PC-9 (cell line): ENCODE data around the gene RAB15. TPM values are rescaled to one million over a fixed set of nuclear protein-coding genes. Genes with fewer than 3 reads are reported as not detected.

ENCODE experiments used
- BruUV-seq: library from RNA; stranded (reverse); fragments of 400-500 nt; replicated peaks from 2 replicates; lab custom pipeline; 2021; lab: Mats Ljungman, UMichigan
- CTCF ChIA-PET: fragments of 300-600 bp; sonication (Branson Sonifier 250); formaldehyde crosslinking; loops from one replicate; lab custom pipeline; 2022; ENCODE audit warnings: antibody characterized with exemption; lab: Charles Lee
- POLR2A ChIA-PET: fragments of 300-600 bp; sonication (Branson Sonifier 250); formaldehyde crosslinking; loops from one replicate; lab custom pipeline; 2022; ENCODE audit warnings: antibody characterized with exemption; ENCODE audit not compliant: unreplicated experiment; lab: Charles Lee
- DNase-seq, 2 experiments: peaks; one replicate each; pipeline versions ENCODE4 v3.0.0 to v3.0.0-alpha.2; 2015 to 2022; ENCODE audit warnings: mixed read lengths in 1 of 2
- H2AFZ ChIP-seq: fragments of 200-600 bp; sonication (generic); 2 replicates; pipeline ENCODE4 v1.8.1; 2017; ENCODE audit warnings: antibody characterized with exemption
- H3F3A ChIP-seq: fragments of 200-600 bp; sonication (generic); 2 replicates; pipeline ENCODE4 v1.8.1; 2017; ENCODE audit warnings: antibody characterized with exemption, mild to moderate bottlenecking, low read depth; ENCODE audit not compliant: insufficient read depth
- H3K27ac ChIP-seq: fragments of 200-600 bp; sonication (generic); 2 replicates; pipeline ENCODE4 v1.6.1; 2016; ENCODE audit warnings: mixed run types
- H3K27me3 ChIP-seq: fragments of 200-600 bp; sonication (generic); 2 replicates; pipeline ENCODE4 v1.6.1; 2016; ENCODE audit warnings: low read depth, mixed run types; ENCODE audit not compliant: insufficient read depth
- H3K36me3 ChIP-seq: fragments of 200-600 bp; sonication (generic); 2 replicates; pipeline ENCODE4 v1.6.1; 2016; ENCODE audit warnings: low read depth, mixed run types
- H3K4me1 ChIP-seq: fragments of 200-600 bp; sonication (generic); replicated peaks from 2 replicates; pipeline ENCODE4 v1.6.1; 2016; ENCODE audit warnings: mixed run types; ENCODE audit not compliant: insufficient read depth
- H3K4me2 ChIP-seq: fragments of 200-600 bp; sonication (generic); 2 replicates; pipeline ENCODE4 v1.6.1; 2017; ENCODE audit warnings: mixed run types
- H3K4me3 ChIP-seq: fragments of 200-600 bp; sonication (generic); 2 replicates; pipeline ENCODE4 v1.6.1; 2016; ENCODE audit warnings: mixed run types
- H3K79me2 ChIP-seq: fragments of 200-600 bp; sonication (generic); 2 replicates; pipeline ENCODE4 v1.6.1; 2017; ENCODE audit warnings: low read depth, mixed run types
- H3K9me2 ChIP-seq: fragments of 200-600 bp; sonication (generic); 2 replicates; pipeline ENCODE4 v1.8.1; 2017; ENCODE audit warnings: mild to moderate bottlenecking; ENCODE audit not compliant: insufficient read depth
- H3K9me3 ChIP-seq: fragments of 200-600 bp; sonication (generic); 2 replicates; pipeline ENCODE4 v1.8.1; 2016; ENCODE audit warnings: low read depth; ENCODE audit not compliant: insufficient read depth
- H4K20me1 ChIP-seq: fragments of 200-600 bp; sonication (generic); 2 replicates; pipeline ENCODE4 v1.8.1; 2017; ENCODE audit not compliant: insufficient read depth
- EZH2 ChIP-seq: fragments of 200-600 bp; sonication (generic); IDR thresholded peaks from 2 replicates; pipeline ENCODE4 v1.8.0; 2017; ENCODE audit warnings: antibody characterized with exemption, low read depth
- intact Hi-C: fragments of 100-400 bp; cut with micrococcal nuclease; formaldehyde crosslinking; loops from one replicate; pipeline ENCODE4 v1.10.0; 2022; ENCODE audit not compliant: unreplicated experiment
- total RNA-seq: library from RNA; stranded (reverse); gene quantifications from 2 replicates; pipeline ENCODE4 v1.2.3, GENCODE V29; 2021
- TF ChIP-seq, protein P1 (sequence below): fragments of 200-600 bp; sonication (generic); conservative IDR thresholded peaks from 2 replicates; pipeline ENCODE4 v1.6.1; 2017; ENCODE audit warnings: mixed run types, antibody characterized with exemption, mild to moderate bottlenecking, moderate library complexity

Gene RAB15
- total RNA-seq, 1 experiment from 2014 or later, result 74.9 TPM

DNA sequence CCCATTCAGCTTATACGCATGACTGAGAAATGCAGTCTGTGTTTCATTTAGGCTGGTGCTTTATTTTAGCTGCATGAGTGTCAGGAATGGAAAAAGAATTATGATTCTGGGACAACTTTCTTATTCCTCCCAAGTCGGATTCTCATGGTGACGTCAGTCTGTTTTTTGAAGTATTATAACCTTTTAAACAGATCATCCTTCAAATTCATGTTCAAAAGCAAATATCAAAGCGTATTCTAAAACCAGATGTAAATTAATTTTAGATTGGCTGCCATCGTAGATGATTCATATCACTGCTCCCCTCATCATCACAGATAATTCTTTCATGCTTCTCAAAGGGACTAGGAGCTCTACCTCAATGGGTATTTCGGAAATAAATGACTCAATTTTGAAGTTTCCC, 29.6 kb upstream of the RAB15 start:
- Histone ChIP-seq H3K79me2 (peaks cover 42% of the 10 kb centered on the region), H3K4me3 (no peak overlapping the region), H4K20me1 (no peaks in the 10 kb centered on the region), H3K27ac (no peak overlapping the region), H3K9me3 (no peaks in the 10 kb centered on the region), H3K36me3 (0 out of 2 replicates have a peak, but pooled peaks cover 4% of the 10 kb centered on the region), H2AFZ (no peak overlapping the region), H3F3A (peaks cover 26% of the 10 kb centered on the region), H3K9me2 (no peaks in the 10 kb centered on the region), H3K27me3 (no peaks in the 10 kb centered on the region), H3K4me2 (no peak overlapping the region), H3K4me1 (peaks cover 60% of the 10 kb centered on the region)
- no peak for DNase-seq
- ChIA-PET POLR2A (no interaction called here), CTCF (interaction anchor here (0.6 kb wide), 1 partner anchor 13 kb away, joined by 6 read pairs; no protein-coding TSS in a partner anchor)
- intact Hi-C loops, result no loop called here
- BruUV-seq, result no TSS peak
- no peak for TF ChIP-seq EZH2
- TF ChIP-seq, protein P1, sequence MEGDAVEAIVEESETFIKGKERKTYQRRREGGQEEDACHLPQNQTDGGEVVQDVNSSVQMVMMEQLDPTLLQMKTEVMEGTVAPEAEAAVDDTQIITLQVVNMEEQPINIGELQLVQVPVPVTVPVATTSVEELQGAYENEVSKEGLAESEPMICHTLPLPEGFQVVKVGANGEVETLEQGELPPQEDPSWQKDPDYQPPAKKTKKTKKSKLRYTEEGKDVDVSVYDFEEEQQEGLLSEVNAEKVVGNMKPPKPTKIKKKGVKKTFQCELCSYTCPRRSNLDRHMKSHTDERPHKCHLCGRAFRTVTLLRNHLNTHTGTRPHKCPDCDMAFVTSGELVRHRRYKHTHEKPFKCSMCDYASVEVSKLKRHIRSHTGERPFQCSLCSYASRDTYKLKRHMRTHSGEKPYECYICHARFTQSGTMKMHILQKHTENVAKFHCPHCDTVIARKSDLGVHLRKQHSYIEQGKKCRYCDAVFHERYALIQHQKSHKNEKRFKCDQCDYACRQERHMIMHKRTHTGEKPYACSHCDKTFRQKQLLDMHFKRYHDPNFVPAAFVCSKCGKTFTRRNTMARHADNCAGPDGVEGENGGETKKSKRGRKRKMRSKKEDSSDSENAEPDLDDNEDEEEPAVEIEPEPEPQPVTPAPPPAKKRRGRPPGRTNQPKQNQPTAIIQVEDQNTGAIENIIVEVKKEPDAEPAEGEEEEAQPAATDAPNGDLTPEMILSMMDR, result no peak

DNA sequence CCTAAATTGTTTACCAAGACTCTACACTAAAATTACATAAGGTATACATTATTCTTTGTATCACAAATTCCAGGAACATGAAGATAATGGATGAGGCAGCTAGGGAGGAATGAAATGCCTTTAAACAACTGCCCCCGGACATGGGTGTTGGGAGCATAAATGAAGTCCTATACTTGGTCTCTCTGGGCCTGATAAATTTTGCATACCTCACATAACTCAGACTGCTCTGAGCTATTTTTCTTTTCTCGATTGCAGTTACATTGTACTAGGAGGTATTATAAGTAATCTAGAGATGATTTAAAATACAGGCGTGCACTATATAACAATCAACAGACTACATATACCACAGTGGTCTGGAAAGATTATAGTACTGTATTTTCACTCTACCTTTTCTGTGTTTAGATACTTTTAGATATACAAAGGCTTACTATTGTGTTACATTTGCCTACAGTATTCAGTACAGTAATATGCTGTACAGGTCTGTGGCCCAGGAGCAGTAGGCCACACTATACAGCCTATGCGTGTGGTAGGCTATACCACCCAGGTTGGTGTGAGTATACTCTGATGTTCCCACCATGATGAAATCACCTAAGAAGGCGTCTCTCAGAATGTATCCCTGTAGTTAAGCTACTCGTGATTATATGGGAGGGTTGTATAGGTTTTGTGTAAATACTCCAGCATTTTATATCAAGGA, 28.9 kb upstream of the RAB15 start:
- CTCF ChIA-PET, result interaction anchor here (0.5 to 3.8 kb wide), 4 partner anchors 12 to 590 kb away, joined by 3 to 29 read pairs (median 5); no protein-coding TSS in a partner anchor
- no peak overlapping the region for H2AFZ ChIP-seq
- H3K79me2 ChIP-seq, result peaks cover 46% of the 10 kb centered on the region
- H4K20me1 ChIP-seq, result no peaks in the 10 kb centered on the region
- H3K36me3 ChIP-seq, result no peaks in the 10 kb centered on the region
- H3K4me2 ChIP-seq, result no peak overlapping the region
- no peaks in the 10 kb centered on the region for H3K27me3 ChIP-seq
- no peaks in the 10 kb centered on the region for H3K9me3 ChIP-seq
- intact Hi-C loops, result no loop called here
- peaks cover 60% of the 10 kb centered on the region for H3K4me1 ChIP-seq
- no peak for DNase-seq
- H3K27ac ChIP-seq, result peak overlapping the region; percentile 6; the same call in 1 of the 2 replicates
- no TSS peak for BruUV-seq
- peaks cover 33% of the 10 kb centered on the region for H3F3A ChIP-seq
- TF ChIP-seq EZH2, result no peak
- TF ChIP-seq, protein P1, result no peak
- POLR2A ChIA-PET, result interaction anchor here (0.6 to 0.7 kb wide), 6 partner anchors 13 to 1117 kb away, joined by 3 to 11 read pairs (median 3); partner anchors contain the start of gene FNTB
- H3K9me2 ChIP-seq, result no peaks in the 10 kb centered on the region
- no peak overlapping the region for H3K4me3 ChIP-seq

DNA sequence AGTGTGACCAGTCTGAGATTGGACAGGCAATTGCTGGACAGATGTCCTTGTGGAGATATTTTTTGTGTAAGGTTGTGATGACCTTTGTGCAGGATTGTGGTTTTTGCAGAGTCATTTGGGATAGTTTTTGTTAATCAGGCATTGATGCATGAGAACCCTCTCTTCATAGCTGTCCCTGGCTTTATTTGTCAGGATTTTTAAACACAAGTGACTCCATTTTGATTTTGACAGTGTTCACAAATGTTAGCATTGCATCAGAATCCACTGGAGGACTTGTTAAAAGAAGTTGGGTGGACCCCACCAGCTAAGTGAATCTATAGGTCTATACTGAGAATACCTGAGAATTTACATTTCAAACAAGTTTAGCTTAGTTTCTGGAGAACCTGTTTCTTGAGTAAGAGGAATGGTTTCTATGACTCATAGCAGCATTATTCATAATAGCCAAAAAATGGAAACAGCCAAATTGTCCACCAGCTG, 26.4 kb upstream of the RAB15 start:
- ChIA-PET CTCF (interaction anchor here (2.4 to 3.8 kb wide), 2 partner anchors 11 to 21 kb away, joined by 11 to 29 read pairs; no protein-coding TSS in a partner anchor), POLR2A (interaction anchor here (0.6 to 0.8 kb wide), 5 partner anchors 11 to 692 kb away, joined by 3 to 10 read pairs (median 4); partner anchors contain the start of gene GPX2)
- Histone ChIP-seq H3K79me2 (peaks cover 68% of the 10 kb centered on the region), H4K20me1 (no peaks in the 10 kb centered on the region), H3K36me3 (no peaks in the 10 kb centered on the region), H3K4me1 (peaks cover 58% of the 10 kb centered on the region), H3F3A (peaks cover 34% of the 10 kb centered on the region), H2AFZ (no peak overlapping the region), H3K9me3 (no peaks in the 10 kb centered on the region), H3K27me3 (no peaks in the 10 kb centered on the region), H3K4me2 (peak overlapping the region; percentile 72), H3K9me2 (no peaks in the 10 kb centered on the region), H3K4me3 (peak overlapping the region; percentile 31), H3K27ac (peak overlapping the region; percentile 98)
- intact Hi-C loops, result no loop called here
- DNase-seq, result peak; percentile 35 to 95
- BruUV-seq, result no TSS peak
- no peak for TF ChIP-seq EZH2
- TF ChIP-seq, protein P1, result no peak
